H1 (cell line): ENCODE measurements around the gene CEP85.

Experiments
- CEBPB ChIP-seq: IDR thresholded peaks from 2 replicates; pipeline ENCODE4 v1.6.1; 2012; ENCODE audit warnings: low read depth, low read length
- EZH2 ChIP-seq: fragments of 200-600 bp; sonication (generic); IDR thresholded peaks from 2 replicates; pipeline ENCODE4 v1.7.1; 2012; ENCODE audit warnings: low read depth, mild to moderate bottlenecking, moderate library complexity, low read length, inconsistent platforms; ENCODE audit not compliant: severe bottlenecking
- FOSL1 ChIP-seq: IDR thresholded peaks from 2 replicates; pipeline ENCODE4 v1.6.1; 2011; ENCODE audit warnings: mild to moderate bottlenecking, low read depth, low read length, moderate library complexity; ENCODE audit not compliant: insufficient read depth
- GABPA ChIP-seq: IDR thresholded peaks from 2 replicates; pipeline ENCODE4 v1.6.1; 2011; ENCODE audit warnings: mild to moderate bottlenecking, low read length, moderate library complexity, borderline replicate concordance; ENCODE audit not compliant: insufficient read depth
- GTF2F1 ChIP-seq: IDR thresholded peaks from 2 replicates; pipeline ENCODE4 v1.6.1; 2012; ENCODE audit warnings: low read depth, low read length, improper control_type of control experiment, borderline replicate concordance
- POLR2A ChIP-seq, 2 experiments: IDR thresholded peaks; 1 replicate in 1 of 2; 2 replicates in 1 of 2; pipeline ENCODE4 v1.6.1; 2011; ENCODE audit warnings: low read depth in 2 of 2, low read length in 2 of 2, mild to moderate bottlenecking in 2 of 2; ENCODE audit errors: control extremely low read depth in 1 of 2
- POLR2AphosphoS5 ChIP-seq: IDR thresholded peaks from 2 replicates; pipeline ENCODE4 v1.6.1; 2011; ENCODE audit warnings: low read depth, low read length
- RAD21 ChIP-seq, 2 experiments: IDR thresholded peaks in 1 of 2; conservative IDR thresholded peaks in 1 of 2; 2 replicates each; pipeline ENCODE4 v1.6.1; 2011; ENCODE audit warnings: low read depth in 2 of 2, low read length in 2 of 2, improper control_type of control experiment in 1 of 2, inconsistent platforms in 1 of 2, mild to moderate bottlenecking in 1 of 2, moderate library complexity in 1 of 2
- SIN3A ChIP-seq, 2 experiments: IDR thresholded peaks in 1 of 2; conservative IDR thresholded peaks in 1 of 2; 2 replicates each; pipeline ENCODE4 v1.6.1; 2011 to 2012; ENCODE audit warnings: low read length in 2 of 2, improper control_type of control experiment in 1 of 2, low read depth in 1 of 2, mild to moderate bottlenecking in 1 of 2
- ZNF274 ChIP-seq: IDR thresholded peaks from 2 replicates; pipeline ENCODE4 v1.7.0; 2012; ENCODE audit warnings: low read length, borderline replicate concordance; ENCODE audit errors: extremely low read depth
- TF ChIP-seq, protein P1 (sequence below): IDR thresholded peaks from 2 replicates; pipeline ENCODE4 v1.6.1; 2011; ENCODE audit warnings: low read depth, mild to moderate bottlenecking, low read length; ENCODE audit not compliant: insufficient read depth
- TF ChIP-seq, protein P2 (sequence below), 3 experiments: IDR thresholded peaks; 1 replicate in 2 of 3; 2 replicates in 1 of 3; pipeline versions ENCODE4 v1.5.1 to v1.6.1; 2011; ENCODE audit warnings: low read length in 3 of 3, mild to moderate bottlenecking in 3 of 3, inconsistent platforms in 2 of 3, low read depth in 1 of 3, moderate library complexity in 1 of 3; ENCODE audit not compliant: insufficient read depth in 1 of 3; ENCODE audit errors: control extremely low read depth in 1 of 3
- TF ChIP-seq, protein P3 (sequence below): IDR thresholded peaks from 2 replicates; pipeline ENCODE4 v1.6.1; 2011; ENCODE audit warnings: low read length, improper control_type of control experiment

DNA sequence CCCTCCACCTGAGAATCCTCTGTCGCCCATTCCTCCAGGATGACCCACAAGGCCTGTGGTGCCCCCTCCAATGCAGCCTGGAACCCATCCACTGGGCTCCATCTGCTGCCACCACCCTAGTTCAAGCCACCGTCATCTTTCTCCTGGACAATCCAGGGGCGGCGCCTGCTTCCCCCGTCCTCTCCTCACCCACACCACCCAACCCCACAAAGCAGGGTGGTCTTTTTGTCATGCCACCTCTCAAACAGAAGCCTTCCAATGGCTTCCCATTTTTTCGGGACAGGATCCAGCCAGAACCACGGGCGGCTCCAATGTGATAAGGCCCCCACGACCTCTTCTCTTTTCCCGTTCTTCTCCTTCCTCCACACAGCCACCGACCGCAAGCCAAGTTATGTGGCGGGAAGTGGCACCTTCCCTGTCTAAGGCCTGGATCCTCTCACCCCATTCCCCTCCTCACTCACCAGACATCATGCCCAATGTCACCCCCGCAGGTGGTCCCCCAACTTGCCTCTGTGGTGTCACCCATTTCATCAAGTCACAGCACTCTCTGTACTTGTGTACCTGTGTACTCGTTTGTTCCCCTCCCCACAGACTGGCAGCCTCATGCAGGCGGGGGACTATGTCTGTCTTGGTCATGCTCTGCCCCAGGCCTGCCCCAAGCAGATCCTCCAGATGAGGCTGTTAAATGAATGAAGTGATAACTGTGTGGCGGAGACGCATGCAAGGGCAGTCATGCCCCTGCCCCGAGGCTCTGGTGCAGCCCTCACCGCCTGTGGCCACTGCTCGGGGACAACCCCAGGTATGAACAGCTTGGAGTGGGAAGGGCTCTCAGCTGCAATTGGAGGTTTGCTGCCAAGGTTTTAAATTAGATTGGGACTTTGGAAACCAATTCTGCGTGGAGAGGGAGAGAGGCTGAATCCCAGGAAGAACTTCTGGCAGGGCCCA, 61.5 kb downstream of the CEP85 start:
- TF ChIP-seq POLR2A (IDR thresholded peaks at IDR 0.05; ENCODE audit: control extremely low read depth in 1 of 2, low read depth in 2 of 2, low read length in 2 of 2) (no peak), EZH2 (no peak), ZNF274 (no peak), RAD21 (IDR thresholded peaks at IDR 0.05 in 1 of 2, conservative IDR thresholded peaks at IDR 0.05 in 1 of 2; ENCODE audit: low read depth in 2 of 2, low read length in 2 of 2) (no peak), SIN3A (conservative IDR thresholded peaks at IDR 0.05 in 1 of 2, IDR thresholded peaks at IDR 0.05 in 1 of 2; ENCODE audit: low read depth in 1 of 2, low read length in 2 of 2) (no peak), CEBPB (no peak), POLR2AphosphoS5 (no peak), GABPA (no peak), FOSL1 (no peak), GTF2F1 (no peak)
- TF ChIP-seq, protein P1, sequence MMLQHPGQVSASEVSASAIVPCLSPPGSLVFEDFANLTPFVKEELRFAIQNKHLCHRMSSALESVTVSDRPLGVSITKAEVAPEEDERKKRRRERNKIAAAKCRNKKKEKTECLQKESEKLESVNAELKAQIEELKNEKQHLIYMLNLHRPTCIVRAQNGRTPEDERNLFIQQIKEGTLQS, result no peak
- TF ChIP-seq, protein P2, sequence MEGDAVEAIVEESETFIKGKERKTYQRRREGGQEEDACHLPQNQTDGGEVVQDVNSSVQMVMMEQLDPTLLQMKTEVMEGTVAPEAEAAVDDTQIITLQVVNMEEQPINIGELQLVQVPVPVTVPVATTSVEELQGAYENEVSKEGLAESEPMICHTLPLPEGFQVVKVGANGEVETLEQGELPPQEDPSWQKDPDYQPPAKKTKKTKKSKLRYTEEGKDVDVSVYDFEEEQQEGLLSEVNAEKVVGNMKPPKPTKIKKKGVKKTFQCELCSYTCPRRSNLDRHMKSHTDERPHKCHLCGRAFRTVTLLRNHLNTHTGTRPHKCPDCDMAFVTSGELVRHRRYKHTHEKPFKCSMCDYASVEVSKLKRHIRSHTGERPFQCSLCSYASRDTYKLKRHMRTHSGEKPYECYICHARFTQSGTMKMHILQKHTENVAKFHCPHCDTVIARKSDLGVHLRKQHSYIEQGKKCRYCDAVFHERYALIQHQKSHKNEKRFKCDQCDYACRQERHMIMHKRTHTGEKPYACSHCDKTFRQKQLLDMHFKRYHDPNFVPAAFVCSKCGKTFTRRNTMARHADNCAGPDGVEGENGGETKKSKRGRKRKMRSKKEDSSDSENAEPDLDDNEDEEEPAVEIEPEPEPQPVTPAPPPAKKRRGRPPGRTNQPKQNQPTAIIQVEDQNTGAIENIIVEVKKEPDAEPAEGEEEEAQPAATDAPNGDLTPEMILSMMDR (IDR thresholded peaks at IDR 0.05; ENCODE audit: control extremely low read depth in 1 of 3, insufficient read depth in 1 of 3, low read depth in 1 of 3, low read length in 3 of 3), result no peak
- TF ChIP-seq, protein P3, sequence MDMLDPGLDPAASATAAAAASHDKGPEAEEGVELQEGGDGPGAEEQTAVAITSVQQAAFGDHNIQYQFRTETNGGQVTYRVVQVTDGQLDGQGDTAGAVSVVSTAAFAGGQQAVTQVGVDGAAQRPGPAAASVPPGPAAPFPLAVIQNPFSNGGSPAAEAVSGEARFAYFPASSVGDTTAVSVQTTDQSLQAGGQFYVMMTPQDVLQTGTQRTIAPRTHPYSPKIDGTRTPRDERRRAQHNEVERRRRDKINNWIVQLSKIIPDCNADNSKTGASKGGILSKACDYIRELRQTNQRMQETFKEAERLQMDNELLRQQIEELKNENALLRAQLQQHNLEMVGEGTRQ, result no peak
